CD4-positive, alpha-beta T cell treated with Interleukin-12 subunit alpha and Interleukin-12 subunit beta, for 1 hour (primary cell): Measurements from ENCODE around the gene SPATC1L.
A peak's percentile ranks its signal among the peaks of the same experiment; 100 is the strongest.
"Not testable (repeated sequence)": the region's sequence is repeated elsewhere in the genome, so short reads cannot be mapped to it uniquely, and the experiment has no call there.

Experiments used
- DNase-seq: peaks from one replicate; pipeline ENCODE4 v3.0.0-alpha.2; 2020

The SPATC1L gene

DNA sequence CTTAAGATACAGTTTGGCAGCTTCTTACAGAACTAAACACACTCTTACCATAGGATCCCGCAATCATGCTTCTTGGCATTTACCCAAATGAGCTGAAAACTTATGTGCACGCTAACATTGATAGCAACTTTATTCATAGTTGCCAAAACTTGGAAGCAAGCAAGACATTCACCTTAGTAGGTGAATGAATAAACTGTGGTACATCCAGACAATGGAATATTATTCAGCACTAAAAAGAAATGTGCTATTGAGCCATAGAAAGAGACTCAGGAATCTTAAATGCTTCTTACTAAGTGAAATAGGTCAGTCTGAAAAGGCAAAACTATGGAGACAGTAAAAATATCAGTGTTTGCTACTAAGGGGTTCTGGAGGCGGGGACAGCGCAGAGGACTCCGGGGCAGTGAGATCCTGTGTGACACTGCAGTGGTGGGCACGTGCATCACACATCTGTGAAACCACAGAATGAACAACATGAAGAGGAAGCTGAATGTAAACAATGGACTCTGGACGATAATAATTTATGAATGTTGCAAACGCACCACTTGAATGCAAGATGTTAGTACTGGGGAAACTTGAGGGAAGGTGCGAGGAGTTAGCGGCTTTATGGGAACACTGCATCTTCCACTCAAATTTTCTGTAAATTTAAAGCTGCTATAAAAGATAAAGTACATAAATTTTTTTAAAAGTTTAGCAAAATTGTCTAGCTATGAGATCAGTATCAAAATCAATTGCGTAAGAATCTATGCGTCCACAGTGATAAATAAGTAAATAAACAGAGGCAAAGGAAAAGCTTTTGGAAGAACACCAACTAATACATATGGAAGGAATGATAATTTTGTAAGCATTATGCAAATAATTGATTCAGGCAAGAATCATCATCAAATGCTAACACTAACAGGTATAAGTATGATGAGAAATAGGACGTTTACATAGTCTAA is 15.4 kb upstream of the SPATC1L start:
- no peak for DNase-seq

DNA sequence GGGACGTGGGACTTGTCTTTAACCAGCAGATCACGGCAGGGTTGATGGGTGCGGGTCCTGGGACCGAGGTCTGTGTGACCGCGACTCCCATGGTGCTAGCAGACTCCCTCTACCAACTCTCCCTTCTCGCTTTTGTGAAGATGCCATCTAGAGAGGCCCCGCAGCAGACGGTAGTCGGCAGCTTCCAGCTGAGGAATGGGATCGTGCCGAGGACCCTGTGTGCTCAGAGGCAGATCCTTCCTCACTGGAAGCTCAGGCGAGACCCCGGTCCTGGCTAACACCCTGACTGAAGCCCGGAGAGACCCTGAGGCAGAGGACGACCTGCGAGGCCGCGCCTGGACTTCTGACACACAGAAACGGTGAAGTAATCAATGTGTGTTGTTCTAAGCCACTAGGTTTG is 12.5 kb upstream of the SPATC1L start:
- no peak for DNase-seq

DNA sequence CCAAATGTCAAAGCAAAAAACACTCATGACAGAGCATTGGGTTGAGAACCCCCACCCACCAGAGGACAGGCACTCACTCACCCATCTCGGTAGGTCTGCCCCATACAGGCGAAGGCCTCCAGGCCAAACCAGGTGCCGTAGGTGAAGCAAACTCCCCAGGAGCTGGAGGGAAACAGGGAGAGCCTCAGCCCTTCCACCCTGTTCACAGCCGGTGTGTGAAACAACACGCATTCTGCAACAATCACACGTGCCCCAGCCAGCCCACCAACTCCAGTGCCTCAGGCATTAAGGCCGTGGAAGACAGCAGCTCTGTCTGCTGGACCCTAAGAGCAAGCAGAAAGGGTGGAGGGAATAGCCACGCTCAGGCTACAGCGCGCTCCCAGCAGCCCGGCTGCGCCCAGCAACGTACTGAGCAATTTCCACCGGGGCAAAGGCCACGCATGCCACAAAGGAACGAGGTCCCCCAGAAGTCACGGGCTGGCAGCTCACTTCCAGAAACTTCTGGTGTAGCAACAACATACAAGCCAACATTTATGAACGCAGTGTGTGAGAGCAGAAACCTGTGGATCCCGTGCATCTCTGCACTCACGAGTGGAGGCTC is 11.4 kb upstream of the SPATC1L start:
- DNase-seq, result no peak

DNA sequence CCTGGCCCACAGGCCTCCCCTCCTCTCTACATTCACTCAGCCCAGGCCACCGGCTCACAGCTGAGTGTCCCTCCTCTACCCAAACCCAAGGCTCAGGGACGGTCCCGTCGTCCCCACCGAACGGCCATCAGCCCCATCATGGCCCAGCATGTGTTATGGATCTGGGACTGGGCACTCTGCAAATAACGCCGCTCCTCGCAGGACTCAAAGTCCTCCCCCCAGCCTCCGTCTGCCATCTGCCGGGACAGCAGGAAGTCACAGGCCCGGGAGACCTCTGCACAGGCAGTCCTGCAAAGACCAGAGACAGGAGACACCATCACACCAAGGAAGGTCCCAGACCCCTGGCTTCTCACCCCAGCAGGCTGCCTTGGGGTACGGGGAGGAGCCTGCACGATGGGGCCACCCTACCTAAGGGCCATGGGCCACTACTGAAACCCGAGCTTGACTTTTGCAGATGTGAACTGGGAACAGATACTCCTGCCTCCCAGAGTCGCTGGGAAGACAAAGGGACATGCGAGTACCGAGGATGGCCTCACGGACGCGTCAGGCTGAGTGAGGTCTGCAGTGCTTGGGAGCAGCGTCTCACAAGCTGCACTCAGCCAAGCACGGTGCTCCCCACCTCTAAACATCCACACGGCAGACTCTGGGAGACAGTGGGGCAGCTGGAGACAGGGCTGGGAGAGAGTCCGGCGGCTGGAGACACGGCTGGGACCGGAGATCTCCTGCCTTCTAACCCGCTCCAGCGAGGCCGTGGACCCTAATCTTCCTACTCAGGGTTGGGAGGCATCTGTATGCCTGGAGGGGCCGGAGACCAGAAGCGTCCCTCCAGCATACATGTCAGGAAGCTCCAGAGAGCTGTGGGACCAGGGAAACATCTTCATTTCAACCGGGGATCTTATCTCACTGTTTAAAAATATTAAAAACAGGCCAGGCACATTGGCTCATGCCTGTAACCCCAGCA is 10.4 kb upstream of the SPATC1L start:
- DNase-seq, result no peak

DNA sequence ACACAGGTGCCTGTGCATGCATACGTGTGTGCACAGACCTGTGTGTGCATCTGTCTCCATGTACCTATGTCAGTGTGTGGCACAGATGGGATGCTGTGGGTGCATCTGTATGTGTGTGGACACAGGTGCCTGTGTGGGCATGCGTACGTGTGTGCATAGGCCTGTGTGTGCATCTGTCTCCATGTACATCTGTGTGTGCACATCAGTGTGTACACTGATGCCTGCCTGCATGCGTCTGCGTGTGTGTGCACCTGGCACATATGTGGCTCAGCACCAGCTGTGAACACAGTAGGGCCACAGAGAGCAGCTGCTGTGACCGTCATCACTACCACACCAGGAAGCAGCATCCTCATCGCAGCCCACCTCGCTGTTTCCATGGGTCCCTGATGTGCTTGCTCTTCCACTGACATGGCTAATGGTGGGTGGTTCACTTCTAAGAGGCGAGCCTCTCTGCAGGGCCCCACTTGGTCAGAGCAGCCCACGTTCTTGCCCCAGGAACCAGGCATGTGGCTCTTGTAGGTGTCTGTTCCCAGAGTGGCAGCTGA is 9.6 kb upstream of the SPATC1L start:
- DNase-seq, result no peak

DNA sequence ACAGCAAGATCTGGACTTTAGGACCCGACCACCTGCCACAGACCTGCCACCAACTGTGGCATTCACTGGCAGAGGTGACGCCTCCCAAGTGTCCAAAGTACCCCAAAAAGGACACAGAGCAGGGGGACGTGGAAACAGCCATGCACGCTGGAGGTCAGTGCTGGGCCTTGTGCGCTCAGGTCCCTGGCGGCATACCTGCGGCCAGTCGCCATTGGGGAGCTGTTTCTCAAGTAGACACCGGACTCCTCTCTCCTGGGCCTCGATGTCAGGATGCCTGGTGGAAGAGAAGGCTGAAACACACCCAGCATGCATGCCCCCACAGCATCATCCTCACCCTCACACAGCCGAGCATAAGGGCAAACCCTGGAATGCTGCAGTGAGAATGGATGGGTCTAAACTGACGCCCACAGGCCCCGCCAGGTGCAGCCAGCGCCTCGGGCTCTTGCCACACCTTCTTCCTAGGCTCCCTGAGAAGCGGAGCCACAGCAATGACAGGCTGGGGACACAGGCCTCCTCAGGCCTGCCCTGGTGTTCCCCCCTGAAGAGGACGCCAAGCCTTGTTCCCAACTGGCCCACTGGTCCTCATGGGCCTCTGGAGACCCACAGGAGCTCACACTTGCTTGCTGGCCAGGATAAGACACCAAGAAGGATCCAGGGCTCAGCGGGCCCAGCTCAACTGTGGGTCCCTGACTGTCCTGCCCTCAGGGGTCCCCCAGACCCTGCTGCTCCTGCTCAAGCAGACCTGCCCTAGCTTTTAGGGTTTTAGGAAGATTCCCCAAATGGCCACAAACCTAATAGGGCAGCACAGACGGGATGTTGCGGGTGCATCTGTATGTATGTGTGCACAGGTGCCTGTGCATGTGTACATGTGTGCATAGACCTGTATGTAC is 7.7 kb upstream of the SPATC1L start:
- no peak for DNase-seq

DNA sequence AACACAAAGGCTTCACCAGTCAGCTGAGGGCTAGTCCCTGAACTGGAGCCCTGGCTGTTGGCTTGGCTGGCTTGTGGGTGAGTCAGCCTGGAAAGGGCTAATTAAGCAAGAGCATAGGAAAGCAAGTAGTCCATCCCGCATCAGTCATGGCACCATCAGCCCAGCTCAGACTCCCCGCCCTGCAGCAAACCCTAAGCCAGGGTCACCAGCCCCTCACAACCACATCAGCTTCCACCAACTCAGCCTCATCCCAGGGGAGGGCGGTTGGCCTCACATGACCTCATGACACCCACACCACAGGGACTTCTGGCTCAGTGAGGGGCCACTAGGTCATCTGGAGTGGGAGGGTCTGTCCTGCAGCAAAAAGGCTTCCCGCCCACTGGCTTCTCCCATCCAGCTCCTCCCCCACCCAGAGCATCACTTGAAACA is 7.0 kb upstream of the SPATC1L start:
- DNase-seq, result no peak

DNA sequence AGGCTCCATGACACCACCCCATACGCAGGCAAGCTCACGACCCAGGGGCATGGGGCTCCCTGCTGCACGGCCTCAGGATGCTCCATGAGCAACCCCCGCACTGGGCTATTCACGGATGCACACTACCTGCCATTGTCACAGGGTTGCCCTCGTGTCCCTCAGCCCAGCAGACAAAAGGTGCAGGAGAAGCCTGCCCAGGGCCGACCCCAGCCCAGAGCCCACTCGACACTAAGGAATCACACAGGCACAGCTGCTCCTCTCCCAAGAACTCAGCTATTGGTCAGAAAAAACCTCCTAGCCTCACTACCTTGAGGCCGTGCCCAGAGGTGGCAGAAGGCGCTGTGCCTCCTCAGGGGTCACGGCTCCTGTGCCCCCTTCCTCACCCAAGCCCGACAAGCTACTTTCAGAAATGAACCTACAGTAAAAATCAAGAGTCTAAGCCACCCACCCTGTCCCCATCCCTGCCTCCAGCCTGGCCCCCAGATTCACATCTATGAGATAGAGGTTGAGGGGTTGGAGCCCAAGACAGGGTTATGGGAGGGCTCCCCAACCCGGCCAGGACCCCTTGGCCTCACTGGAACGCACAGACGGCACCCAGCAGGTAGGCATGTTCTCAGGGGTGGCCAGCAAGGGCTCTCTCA is 6.4 kb upstream of the SPATC1L start:
- DNase-seq, result no peak

DNA sequence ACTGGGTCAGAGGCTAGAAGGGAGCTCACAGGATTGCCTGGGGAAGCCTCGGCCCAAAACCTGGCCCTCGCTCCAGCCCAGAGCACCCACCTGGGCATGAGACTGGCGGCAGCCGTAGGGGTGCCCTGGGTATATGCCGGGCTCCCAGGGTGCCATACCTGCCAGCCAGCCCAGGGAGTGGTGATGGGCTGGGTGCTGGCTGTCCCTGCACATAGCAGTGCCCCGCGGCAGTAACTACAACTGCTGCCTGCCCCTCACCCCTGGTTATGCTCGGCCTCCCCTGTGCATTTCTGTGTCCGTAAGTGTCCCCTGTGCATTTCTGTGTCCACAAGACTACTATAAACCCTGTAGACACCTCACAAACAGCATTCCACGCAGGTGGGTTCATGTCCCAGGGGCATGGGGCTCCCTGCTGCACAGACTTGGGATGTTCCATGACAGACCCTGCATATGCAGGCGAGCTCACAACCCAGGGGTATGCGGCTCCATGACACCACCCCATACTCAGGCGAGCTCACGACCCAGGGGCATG is 5.8 kb upstream of the SPATC1L start:
- no peak for DNase-seq

DNA sequence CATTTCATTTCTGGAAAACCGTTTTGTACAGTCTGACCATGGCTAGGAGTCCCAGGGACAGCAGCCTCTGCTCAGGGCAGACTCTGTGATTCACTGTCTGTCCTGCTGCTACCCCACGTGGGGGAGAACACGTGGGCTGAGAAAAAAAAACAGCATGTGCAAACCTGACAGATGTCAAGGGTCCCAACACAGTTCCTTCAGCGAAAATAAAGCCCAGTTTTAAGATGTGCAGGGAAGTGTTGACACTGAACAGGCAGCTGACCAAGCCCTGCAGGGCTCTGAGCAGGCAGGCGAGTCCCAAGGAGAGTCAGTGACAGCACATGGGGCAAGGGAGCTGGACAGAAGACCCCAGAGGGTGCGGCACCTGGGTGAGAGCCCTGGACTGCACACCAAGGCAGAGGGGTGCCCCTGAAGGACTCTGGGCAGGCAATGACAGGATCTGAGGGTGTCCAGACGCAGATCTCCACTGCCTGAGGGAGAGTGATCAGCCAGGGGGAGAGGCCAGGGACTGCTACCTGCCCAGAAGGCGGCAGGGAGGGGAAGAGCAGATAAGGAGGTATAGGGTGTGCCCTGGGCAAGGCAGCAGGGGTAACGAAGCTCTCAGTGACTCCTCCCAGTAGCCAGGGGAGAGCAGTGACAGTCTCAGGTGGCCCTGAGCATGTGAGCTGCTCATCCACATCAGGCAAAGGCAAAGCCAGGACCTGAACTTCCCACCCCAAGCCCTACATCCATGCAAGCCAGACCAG is 5.1 kb upstream of the SPATC1L start:
- no peak for DNase-seq

DNA sequence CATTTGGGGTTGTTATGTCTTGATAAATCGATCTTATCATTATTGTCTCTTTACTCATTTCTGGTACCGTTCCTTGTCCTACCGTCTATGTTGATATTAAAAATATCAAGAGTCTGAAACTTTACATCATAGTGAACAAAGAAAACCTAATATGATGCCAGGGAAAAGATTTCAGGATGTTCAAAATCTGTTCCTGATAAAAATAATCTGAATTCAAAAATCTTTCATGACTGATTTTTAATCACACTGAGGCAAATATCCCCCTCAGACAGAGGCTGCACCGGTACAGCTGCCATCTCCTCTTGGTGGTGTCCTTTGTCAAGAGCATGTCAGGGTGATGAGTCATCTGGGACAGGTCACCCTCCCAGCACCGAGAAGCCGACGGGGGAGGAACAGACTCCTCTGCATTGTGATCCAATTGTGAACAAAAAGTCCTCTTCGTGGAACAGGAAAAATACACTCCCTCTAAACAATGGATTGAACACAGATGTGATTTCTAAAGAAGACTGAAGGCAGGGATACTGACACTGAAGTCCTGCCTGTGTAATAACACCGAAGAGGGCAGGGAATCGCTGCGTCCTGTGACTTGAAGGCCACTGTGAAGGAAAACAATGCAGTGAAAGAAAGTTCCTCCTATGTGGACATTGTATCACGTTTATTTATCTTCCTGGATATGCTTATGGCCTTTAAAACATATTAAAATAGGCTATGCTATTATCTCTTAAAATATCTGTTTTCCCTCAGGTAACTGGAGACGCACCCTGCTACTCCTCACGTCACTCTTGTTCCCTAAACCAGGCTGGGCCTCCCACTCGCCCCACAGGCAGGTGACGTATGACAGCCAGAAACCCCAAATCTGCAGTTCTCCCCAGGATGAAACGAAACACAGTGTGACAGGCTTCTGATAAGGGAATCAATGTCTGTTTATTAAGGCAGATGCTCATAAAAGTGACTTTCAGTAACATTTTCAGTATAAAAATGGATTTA is 4.3 kb upstream of the SPATC1L start:
- no peak for DNase-seq

DNA sequence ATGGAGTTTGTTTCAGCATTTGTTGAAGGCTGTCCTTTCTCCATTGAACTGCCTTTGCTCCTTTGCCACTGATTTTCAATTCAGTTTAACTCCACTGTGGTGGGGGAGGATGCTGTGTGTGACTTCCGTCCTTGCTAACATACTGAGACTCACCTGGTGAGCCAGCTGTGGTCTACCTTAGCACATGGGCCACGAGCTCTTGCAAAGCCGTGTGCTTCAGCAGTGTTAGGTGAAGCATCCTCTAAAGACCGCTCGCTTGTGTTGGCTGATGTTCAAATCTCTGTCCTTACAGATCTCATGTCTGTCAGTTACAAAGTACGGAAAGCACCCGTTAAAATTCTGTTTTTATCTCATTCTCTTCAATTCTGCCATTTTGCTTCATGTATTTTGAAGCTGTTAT is 3.6 kb upstream of the SPATC1L start:
- DNase-seq, result no peak

DNA sequence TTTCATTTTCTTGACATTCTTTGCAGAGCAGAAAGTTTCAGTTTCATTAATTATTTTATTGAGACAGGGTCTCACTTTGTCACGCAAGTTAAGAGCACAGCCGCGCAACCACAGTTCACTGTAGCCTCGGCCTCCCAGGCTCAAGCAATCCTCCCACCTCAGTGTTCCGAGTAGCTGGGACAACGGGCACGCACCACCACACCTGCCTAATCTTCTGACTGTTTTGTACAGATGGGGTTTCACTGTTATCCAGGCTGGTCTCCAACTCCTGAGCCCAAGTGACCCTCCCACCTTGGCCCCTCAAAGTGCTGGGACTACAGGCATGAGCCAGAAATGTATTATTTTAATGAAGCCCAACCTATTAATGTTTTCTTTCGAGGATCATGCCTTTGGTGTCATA is 3.0 kb upstream of the SPATC1L start:
- no peak for DNase-seq

DNA sequence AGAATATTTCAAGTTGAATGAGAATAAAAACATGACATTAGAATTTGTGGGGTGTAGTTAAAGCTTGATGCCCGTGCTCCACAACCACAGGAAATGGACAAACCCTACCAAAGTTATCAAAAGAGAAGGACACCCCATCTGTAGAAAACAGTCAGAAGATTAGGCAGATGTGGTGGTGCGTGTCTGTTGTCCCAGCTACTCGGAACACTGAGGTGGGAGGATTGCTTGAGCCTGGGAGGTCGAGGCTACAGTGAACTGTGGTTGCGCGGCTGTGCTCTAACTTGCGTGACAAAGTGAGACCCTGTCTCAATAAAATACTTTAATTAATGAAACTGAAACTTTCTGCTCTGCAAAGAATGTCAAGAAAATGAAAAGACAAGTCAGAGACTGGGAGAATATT is 1.5 kb upstream of the SPATC1L start:
- no peak for DNase-seq

DNA sequence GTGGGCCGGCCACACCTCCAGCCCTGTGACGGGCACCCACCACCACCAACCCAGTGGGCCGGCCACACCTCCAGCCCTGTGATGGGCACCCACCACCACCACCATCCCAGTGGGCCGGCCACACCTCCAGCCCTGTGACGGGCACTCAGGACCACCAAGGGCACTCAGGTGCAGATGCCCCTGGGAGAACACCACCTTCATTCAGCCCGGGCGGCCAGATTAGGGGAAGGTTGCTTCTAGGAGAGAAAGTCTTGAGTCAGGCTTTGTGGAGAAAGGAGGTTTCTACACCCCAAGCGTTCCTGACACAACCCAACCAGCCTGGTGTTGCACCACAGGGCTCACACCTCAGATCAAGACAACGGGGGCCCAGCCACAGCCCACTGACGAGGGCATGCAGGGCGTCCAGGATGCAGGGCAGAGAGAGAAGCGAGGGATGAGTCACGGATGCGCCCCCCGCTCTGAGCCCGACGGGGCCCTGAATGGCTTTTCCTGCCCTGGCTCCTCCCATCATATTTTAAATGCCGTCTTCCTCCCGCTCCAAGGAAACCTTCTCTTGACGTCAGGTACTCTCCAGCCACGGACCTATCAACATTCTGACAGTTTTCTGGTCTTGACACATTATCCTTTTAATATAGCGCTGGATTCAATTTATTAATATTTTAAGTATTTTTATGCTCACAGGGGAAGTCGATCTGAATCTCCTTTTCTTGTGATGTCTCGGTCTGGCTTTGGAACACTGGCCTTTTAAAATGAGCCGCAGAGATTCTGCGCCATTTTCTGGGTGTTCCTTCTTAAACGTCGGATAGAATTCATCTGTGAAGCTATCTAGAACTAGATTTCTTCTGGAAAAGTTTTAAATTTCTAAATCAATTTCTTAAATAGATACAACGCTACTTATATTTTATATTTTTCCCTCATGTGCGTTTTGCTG is 631 bp upstream of the SPATC1L start:
- DNase-seq, result peak; percentile 69

DNA sequence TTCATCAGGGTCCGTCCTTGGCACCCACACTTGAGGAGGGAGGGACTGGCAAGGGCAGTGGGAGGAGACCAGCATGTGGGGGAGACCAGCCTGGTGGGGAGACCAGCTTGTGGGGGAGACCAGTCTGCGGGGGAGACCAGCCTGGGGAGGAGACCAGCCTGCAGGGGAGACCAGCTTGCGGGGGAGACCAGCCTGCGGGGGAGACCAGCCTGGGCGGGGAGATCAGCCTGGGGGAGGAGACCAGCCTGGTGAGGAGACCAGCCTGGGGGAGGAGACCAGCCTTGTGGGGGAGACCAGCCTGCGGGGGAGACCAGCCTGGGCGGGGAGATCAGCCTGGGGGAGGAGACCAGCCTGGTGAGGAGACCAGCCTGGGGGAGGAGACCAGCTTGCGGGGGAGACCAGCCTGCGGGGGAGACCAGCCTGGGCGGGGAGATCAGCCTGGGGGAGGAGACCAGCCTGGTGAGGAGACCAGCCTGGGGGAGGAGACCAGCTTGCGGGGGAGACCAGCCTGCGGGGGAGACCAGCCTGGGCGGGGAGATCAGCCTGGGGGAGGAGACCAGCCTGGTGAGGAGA is 836 bp downstream of the SPATC1L start:
- not testable (repeated sequence) for DNase-seq

DNA sequence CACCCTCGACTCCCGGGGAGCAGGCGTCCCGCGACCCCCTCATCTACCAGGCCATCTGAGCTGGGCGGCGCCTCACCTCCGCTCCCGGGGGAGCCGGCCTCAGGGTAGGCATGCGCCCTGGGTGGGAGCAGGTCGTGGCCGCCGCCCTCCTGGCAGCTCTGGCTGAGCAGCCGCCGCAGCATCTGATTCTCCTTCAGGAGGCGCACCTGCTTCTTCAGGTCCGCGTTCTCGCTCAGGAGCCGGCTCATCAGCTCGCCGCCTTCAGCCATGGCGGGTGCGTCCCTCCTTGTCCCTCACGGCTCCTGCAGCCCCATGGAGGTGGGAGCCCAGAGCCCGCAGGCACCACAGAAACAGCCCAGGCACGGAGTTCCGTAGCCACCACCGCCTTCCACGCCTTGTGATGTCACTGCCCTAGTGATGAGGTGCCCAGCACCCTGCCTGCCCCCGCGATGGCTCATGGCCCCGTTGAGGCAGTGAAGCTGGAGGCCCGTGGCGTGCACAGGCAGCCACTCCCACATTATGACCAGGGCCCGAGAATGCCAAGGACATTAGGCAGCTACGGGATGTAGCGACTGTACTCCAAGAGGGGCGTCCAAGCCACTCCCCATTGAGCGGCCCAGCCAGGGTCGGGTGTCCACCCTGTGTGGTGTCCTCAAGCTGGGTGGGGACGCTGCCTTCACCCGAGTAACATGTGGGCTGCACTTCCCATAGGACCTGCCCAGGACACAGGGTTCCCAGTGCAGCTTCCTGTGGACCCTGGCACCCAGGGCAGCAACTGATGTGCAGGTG is 1.5 kb downstream of the SPATC1L start:
- no peak for DNase-seq
